GM19099 (cell line): ENCODE data around the gene IER5L.

Experiments
- POLR2A ChIP-seq: IDR thresholded peaks from 3 replicates; pipeline ENCODE4 v1.6.1; 2011; ENCODE audit warnings: low read depth; ENCODE audit not compliant: insufficient read length; ENCODE audit errors: extremely low read depth

IER5L gene

GRCh38 chr9:129191234-129191633, 13.2 kb upstream of the IER5L start:
- no peak for TF ChIP-seq POLR2A

- no peak for TF ChIP-seq POLR2A
Observed at GRCh38 chr9:129187042-129187441, 9.0 kb upstream of the IER5L start.

GRCh38 chr9:129185991-129186390, 7.9 kb upstream of the IER5L start:
- no peak for TF ChIP-seq POLR2A

- TF ChIP-seq POLR2A = no peak
Observed at GRCh38 chr9:129185402-129185801, 7.3 kb upstream of the IER5L start.

- no peak for TF ChIP-seq POLR2A
Observed at GRCh38 chr9:129184596-129185122, 6.6 kb upstream of the IER5L start.

- TF ChIP-seq POLR2A = no peak
Observed at GRCh38 chr9:129184219-129184524, 6.1 kb upstream of the IER5L start.

GRCh38 chr9:129183495-129184218, 5.6 kb upstream of the IER5L start:
- TF ChIP-seq POLR2A = no peak

- no peak for TF ChIP-seq POLR2A
Observed at GRCh38 chr9:129182625-129183494, 4.8 kb upstream of the IER5L start.

- no peak for TF ChIP-seq POLR2A
Observed at GRCh38 chr9:129182122-129182521, 4.1 kb upstream of the IER5L start.

GRCh38 chr9:129181246-129181645, 3.2 kb upstream of the IER5L start:
- no peak for TF ChIP-seq POLR2A

GRCh38 chr9:129178568-129179382, 714 bp upstream of the IER5L start:
- no peak for TF ChIP-seq POLR2A

- TF ChIP-seq POLR2A = no peak
Observed at GRCh38 chr9:129177443-129177790, 644 bp downstream of the IER5L start.

GRCh38 chr9:129176701-129177442, 1.2 kb downstream of the IER5L start:
- TF ChIP-seq POLR2A = no peak

- peak; percentile 23 for TF ChIP-seq POLR2A
Observed at GRCh38 chr9:129175825-129176633, 2.0 kb downstream of the IER5L start.
